NCI-H1436 (cell line): ENCODE data around the gene VWF.
"Not testable (repeated sequence)": the region's sequence is repeated elsewhere in the genome, so short reads cannot be mapped to it uniquely, and the experiment has no call there.

Experiments used
- DNase-seq: peaks from one replicate; lab custom pipeline; 2025; lab: John Stamatoyannopoulos, UW

VWF gene

GRCh38 chr12:6032726-6033125, 91.7 kb downstream of the VWF start:
- DNase-seq, result no peak

- DNase-seq, result no peak
Measured at GRCh38 chr12:6031001-6031400, 93.5 kb downstream of the VWF start.

- DNase-seq, result no peak
Measured at GRCh38 chr12:6030081-6030480, 94.4 kb downstream of the VWF start.

GRCh38 chr12:6029401-6029800, 95.1 kb downstream of the VWF start:
- DNase-seq, result no peak

- DNase-seq, result no peak
Measured at GRCh38 chr12:6026998-6027397, 97.5 kb downstream of the VWF start.

GRCh38 chr12:6025703-6026298, 98.7 kb downstream of the VWF start:
- not testable (repeated sequence) for DNase-seq

GRCh38 chr12:6024066-6024465, 100.4 kb downstream of the VWF start:
- not testable (repeated sequence) for DNase-seq

GRCh38 chr12:6020930-6021329, 103.5 kb downstream of the VWF start:
- no peak for DNase-seq

- not testable (repeated sequence) for DNase-seq
Measured at GRCh38 chr12:6020511-6020910, 104.0 kb downstream of the VWF start.

GRCh38 chr12:6019256-6019655, 105.2 kb downstream of the VWF start:
- DNase-seq, result not testable (repeated sequence)

- DNase-seq, result no peak
Measured at GRCh38 chr12:6018265-6018664, 106.2 kb downstream of the VWF start.

- no peak for DNase-seq
Measured at GRCh38 chr12:6016756-6017155, 107.7 kb downstream of the VWF start.

GRCh38 chr12:6016004-6016403, 108.5 kb downstream of the VWF start:
- not testable (repeated sequence) for DNase-seq

- DNase-seq, result not testable (repeated sequence)
Measured at GRCh38 chr12:6015271-6015670, 109.2 kb downstream of the VWF start.

- not testable (repeated sequence) for DNase-seq
Measured at GRCh38 chr12:6010631-6011350, 113.7 kb downstream of the VWF start.

GRCh38 chr12:5997260-5997659, 127.2 kb downstream of the VWF start:
- no peak for DNase-seq

- no peak for DNase-seq
Measured at GRCh38 chr12:5996459-5996858, 128.0 kb downstream of the VWF start.

- DNase-seq, result no peak
Measured at GRCh38 chr12:5989621-5990020, 134.8 kb downstream of the VWF start.

- peak; percentile 30 for DNase-seq
Measured at GRCh38 chr12:5988659-5989116, 135.8 kb downstream of the VWF start.

- DNase-seq, result no peak
Measured at GRCh38 chr12:5988088-5988487, 136.4 kb downstream of the VWF start.

GRCh38 chr12:5987573-5987972, 136.9 kb downstream of the VWF start:
- DNase-seq, result no peak

GRCh38 chr12:5985471-5985870, 139.0 kb downstream of the VWF start:
- no peak for DNase-seq

- no peak for DNase-seq
Measured at GRCh38 chr12:5984873-5985272, 139.6 kb downstream of the VWF start.

GRCh38 chr12:5982106-5982505, 142.4 kb downstream of the VWF start:
- no peak for DNase-seq
